Loucy (cell line): ENCODE data around the gene NR3C2.

ENCODE experiments used
- CTCF ChIP-seq: fragments of 200-600 bp; sonication (generic); conservative IDR thresholded peaks from 2 replicates; pipeline ENCODE4 v1.5.1; 2014; ENCODE audit warnings: mild to moderate bottlenecking, antibody characterized with exemption, low read length
- EZH2phosphoT487 ChIP-seq: fragments of 200-600 bp; IDR thresholded peaks from 2 replicates; pipeline ENCODE4 v1.6.1; 2018; ENCODE audit warnings: antibody characterized with exemption, mild to moderate bottlenecking, moderate library complexity, borderline replicate concordance

GRCh38 chr4:148238811-148239493, 203.3 kb downstream of the NR3C2 start:
- TF ChIP-seq CTCF (no peak), EZH2phosphoT487 (no peak)
